ENCODE results near the gene TBC1D8.

GRCh38 chr2:100964222-100964621 lies 187.0 kb downstream of the TBC1D8 start:
- TF ChIP-seq CTCF (IDR thresholded peaks at IDR 0.05) (no peak), ATF3 (CRISPR knock-in tag; conservative IDR thresholded peaks at IDR 0.05) (no peak)
